ENCODE data around the gene CDC42EP4. TPM values are rescaled to one million over a fixed set of nuclear protein-coding genes. Genes with fewer than 3 reads are reported as not detected.

CDC42EP4 gene
- total RNA-seq, 1 donor from 2014 or later = 44.6 TPM

DNA sequence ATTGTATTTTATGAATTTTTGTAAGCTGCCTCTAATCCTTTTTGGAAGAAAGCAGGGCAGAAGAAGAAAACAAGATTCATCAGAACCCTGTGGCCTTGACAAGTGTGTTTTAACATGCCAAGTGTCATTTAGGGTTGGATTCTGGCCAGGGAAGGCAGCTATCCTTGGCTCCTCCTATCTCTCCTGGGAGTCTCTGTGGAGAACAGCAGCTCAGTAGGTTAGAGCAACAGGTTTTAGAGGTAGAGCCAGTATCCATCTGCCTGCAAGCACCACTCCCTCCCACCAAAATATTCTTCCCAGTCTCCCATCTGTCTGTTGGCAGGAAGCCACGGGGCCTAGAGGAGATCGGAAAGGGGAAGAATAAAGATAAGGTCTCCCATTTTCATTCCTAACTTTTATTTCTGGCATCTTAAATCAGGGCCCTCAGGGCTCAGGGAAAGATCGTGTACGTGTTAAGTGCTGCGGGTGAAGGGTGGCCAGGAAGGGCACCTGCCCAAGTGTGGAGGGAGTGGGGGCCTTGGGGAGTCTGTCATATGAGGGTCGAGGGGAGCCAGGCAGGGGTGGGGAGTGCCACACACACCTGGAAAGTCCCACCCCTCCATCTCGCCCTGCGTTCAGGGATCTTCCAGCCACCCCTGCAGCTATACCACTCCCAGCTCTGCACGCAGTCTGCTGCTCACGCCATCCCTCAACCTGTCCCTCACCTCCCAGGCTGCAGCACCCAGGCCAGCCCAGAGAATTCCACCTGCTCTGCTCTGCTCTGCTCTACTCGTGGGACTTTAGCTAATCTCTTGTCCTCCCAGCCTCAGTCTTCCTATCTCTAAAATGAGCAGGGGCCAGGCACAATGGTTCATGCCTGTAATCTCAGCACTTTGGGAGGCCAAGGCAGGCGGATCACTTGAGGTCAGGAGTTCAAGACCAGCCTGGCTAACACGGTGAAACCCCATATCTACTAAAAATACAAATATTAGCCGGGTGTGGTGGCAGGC is 33.0 kb downstream of the CDC42EP4 start:
- ATAC-seq (peak; percentile 31 to 32), DNase-seq (no peak)
- peak overlapping the region; percentile 37 for H3K27ac ChIP-seq
- intact Hi-C loops (cut with DNase I) = no loop called here
- H3K9me3 ChIP-seq = no peaks in the 10 kb centered on the region
- H3K4me1 ChIP-seq = peaks cover 16% of the 10 kb centered on the region
- no peaks in the 10 kb centered on the region for H3K27me3 ChIP-seq (ENCODE audit: low read depth)
- TF ChIP-seq, protein P1, sequence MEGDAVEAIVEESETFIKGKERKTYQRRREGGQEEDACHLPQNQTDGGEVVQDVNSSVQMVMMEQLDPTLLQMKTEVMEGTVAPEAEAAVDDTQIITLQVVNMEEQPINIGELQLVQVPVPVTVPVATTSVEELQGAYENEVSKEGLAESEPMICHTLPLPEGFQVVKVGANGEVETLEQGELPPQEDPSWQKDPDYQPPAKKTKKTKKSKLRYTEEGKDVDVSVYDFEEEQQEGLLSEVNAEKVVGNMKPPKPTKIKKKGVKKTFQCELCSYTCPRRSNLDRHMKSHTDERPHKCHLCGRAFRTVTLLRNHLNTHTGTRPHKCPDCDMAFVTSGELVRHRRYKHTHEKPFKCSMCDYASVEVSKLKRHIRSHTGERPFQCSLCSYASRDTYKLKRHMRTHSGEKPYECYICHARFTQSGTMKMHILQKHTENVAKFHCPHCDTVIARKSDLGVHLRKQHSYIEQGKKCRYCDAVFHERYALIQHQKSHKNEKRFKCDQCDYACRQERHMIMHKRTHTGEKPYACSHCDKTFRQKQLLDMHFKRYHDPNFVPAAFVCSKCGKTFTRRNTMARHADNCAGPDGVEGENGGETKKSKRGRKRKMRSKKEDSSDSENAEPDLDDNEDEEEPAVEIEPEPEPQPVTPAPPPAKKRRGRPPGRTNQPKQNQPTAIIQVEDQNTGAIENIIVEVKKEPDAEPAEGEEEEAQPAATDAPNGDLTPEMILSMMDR (IDR thresholded peaks at IDR 0.05) = no peak
- peaks cover 6% of the 10 kb centered on the region for H3K36me3 ChIP-seq
- H3K4me3 ChIP-seq = no peak overlapping the region

DNA sequence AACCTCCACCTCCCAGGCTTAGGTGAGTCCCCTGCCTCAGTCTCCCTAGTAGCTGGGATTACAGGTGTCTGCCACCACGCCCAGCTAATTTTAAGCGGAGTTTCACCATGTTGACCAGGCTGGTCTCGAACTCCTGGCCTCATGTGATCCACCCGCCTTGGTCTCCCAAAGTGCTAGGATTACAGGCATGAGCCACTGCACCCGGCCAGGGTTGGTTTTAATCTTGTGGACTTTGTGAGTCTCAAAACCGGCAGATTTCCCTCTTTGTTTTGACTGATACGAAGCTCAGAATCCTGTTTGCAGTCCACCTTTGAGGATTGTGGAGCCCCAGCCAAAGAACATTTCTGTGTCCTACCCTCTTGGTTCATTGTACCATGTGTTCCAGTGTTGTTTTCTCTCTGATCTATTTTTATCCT is 33.7 kb downstream of the CDC42EP4 start:
- no peak overlapping the region for H3K27ac ChIP-seq
- H3K4me3 ChIP-seq = no peak overlapping the region
- intact Hi-C loops (cut with DNase I) = no loop called here
- ATAC-seq (peak in 1 of 2 donors; percentile 5), DNase-seq (no peak)
- no peaks in the 10 kb centered on the region for H3K27me3 ChIP-seq (ENCODE audit: low read depth)
- H3K4me1 ChIP-seq = peaks cover 16% of the 10 kb centered on the region
- H3K9me3 ChIP-seq = no peaks in the 10 kb centered on the region
- TF ChIP-seq, protein P1 (IDR thresholded peaks at IDR 0.05) = no peak
- no peaks in the 10 kb centered on the region for H3K36me3 ChIP-seq

DNA sequence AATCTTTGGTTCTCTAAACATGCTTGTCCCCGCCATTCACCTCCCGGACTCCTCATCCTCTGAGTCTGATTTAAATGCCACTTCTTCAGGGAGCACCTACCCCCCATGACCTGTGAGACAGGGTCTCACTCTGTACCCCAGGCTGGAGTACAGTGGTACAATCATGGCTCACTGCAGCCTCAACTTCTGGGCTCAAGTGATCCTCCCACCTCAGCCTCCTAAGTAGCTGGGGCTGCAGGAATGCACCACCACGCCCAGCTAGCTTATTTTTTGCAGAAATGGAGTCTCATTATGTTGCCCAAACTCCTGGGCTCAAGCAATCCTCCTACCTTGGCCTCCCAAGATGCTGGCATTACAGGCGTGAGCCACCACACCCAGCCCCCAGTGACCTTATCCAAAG is 37.3 kb downstream of the CDC42EP4 start:
- Histone ChIP-seq H3K27me3 (ENCODE audit: low read depth) (no peaks in the 10 kb centered on the region), H3K36me3 (no peaks in the 10 kb centered on the region), H3K4me3 (no peak overlapping the region), H3K9me3 (no peaks in the 10 kb centered on the region), H3K4me1 (peaks cover 16% of the 10 kb centered on the region), H3K27ac (no peak overlapping the region)
- DNase-seq (no peak), ATAC-seq (no peak)
- TF ChIP-seq, protein P1 (IDR thresholded peaks at IDR 0.05) = no peak
- intact Hi-C loops (cut with DNase I) = no loop called here

DNA sequence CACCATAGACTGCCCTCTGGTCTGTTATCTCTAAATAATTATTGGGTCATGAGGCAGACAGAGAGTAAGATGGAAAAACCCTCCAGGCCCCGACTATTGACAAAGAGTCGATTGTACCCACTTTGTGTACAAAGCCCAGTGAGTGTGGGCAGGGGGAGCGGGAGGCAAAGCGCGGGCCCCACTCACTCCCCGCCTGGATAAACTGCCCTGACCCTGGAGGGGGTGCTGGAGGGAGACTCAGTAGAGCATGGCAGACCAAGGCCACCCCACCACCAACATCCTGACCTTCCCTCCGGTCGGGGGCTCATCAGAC is 38.9 kb downstream of the CDC42EP4 start:
- no peak overlapping the region for H3K4me3 ChIP-seq
- no peaks in the 10 kb centered on the region for H3K36me3 ChIP-seq
- TF ChIP-seq, protein P1 (IDR thresholded peaks at IDR 0.05) = no peak
- intact Hi-C loops (cut with DNase I) = no loop called here
- H3K27me3 ChIP-seq (ENCODE audit: low read depth) = no peaks in the 10 kb centered on the region
- no peak overlapping the region for H3K27ac ChIP-seq
- H3K9me3 ChIP-seq = no peaks in the 10 kb centered on the region
- ATAC-seq (no peak), DNase-seq (no peak)
- no peaks in the 10 kb centered on the region for H3K4me1 ChIP-seq

DNA sequence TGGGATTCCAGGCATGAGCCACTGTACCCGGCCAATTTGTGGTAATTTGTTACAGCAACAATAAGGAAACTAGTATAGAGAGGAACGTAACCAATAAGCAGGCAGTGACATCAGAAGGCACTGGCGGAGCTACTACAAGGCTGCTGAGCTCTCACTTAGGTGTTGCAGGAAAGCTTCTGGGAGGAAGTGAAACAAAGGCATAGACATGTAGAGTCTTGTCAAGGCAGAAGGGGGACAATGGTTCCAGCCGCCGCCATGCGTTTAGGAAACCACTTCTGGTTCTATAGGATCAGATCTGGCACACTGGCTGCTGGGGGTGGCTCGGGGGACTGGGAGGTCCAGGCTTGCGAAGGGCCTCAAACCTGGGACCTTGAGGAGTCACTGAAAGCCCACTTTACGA is 40.7 kb downstream of the CDC42EP4 start:
- Histone ChIP-seq H3K27me3 (ENCODE audit: low read depth) (no peaks in the 10 kb centered on the region), H3K9me3 (no peaks in the 10 kb centered on the region), H3K4me1 (no peaks in the 10 kb centered on the region), H3K4me3 (no peak overlapping the region), H3K36me3 (no peaks in the 10 kb centered on the region), H3K27ac (no peak overlapping the region)
- DNase-seq = no peak
- intact Hi-C loops (cut with DNase I) = no loop called here
- ATAC-seq = no peak
- TF ChIP-seq, protein P1 (IDR thresholded peaks at IDR 0.05) = no peak
